Thyroid gland (tissue), 4 donors: ENCODE data around the gene ASB7.
"Not testable (repeated sequence)": the region's sequence is repeated elsewhere in the genome, so short reads cannot be mapped to it uniquely, and the experiment has no call there.

ENCODE experiments used
- POLR2A ChIP-seq, 2 donors: fragments of 450-650 bp; IDR thresholded peaks; one replicate each; pipeline ENCODE4 v1.6.1; 2017; ENCODE audit warnings: antibody characterized with exemption in 2 of 2, mild to moderate bottlenecking in 2 of 2, moderate library complexity in 1 of 2
- TF ChIP-seq, protein P1 (sequence below), 6 experiments: fragments of 200-600 bp in 3 of 6; fragments of 450-650 bp in 3 of 6; sonication (generic) in 3 of 6; IDR thresholded peaks; one replicate each; pipeline ENCODE4 v1.5.1; 2016 to 2019; ENCODE audit warnings: antibody characterized with exemption in 6 of 6, mild to moderate bottlenecking in 2 of 6, inconsistent platforms in 1 of 6, moderate library complexity in 1 of 6

DNA sequence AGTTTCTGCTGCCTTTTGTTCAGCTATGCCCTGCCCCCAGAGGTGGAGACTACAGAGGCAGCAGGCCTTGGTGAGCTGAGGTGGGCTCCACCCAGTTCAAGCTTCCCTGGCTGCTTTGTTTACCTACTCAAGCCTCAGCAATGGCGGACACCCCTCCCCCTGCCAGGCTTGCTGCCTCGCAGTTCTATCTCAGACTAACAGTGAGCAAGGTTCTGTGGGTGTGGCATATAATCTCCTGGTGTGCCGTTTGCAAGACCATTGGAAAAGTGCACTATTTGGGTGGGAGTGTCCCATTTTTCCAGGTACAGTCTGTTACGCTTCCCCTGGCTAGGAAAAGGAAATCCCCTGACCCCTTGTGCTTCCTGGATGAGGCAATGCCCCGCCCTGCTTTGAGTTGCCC lies 76.8 kb downstream of the ASB7 start:
- not testable (repeated sequence) for TF ChIP-seq POLR2A (IDR thresholded peaks at IDR 0.05)
- TF ChIP-seq, protein P1, sequence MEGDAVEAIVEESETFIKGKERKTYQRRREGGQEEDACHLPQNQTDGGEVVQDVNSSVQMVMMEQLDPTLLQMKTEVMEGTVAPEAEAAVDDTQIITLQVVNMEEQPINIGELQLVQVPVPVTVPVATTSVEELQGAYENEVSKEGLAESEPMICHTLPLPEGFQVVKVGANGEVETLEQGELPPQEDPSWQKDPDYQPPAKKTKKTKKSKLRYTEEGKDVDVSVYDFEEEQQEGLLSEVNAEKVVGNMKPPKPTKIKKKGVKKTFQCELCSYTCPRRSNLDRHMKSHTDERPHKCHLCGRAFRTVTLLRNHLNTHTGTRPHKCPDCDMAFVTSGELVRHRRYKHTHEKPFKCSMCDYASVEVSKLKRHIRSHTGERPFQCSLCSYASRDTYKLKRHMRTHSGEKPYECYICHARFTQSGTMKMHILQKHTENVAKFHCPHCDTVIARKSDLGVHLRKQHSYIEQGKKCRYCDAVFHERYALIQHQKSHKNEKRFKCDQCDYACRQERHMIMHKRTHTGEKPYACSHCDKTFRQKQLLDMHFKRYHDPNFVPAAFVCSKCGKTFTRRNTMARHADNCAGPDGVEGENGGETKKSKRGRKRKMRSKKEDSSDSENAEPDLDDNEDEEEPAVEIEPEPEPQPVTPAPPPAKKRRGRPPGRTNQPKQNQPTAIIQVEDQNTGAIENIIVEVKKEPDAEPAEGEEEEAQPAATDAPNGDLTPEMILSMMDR (IDR thresholded peaks at IDR 0.05), result not testable (repeated sequence)
